Activated T-helper 1 cell treated with anti-CD3 and anti-CD28 coated beads, Interleukin-12 subunit alpha, Interleukin-12 subunit beta, Interleukin-2, Interleukin-4 antibody, amounts not matched to agents 30 ng/mL and 10 ng/mL and 1 ng/mL, durations not matched to agents 14 hours and 24 hours and 36 hours (primary cell): Measurements from ENCODE around the gene NT5E. TPM values are rescaled to one million over a fixed set of nuclear protein-coding genes. Genes with fewer than 3 reads are reported as not detected.
"Not testable (repeated sequence)": the region's sequence is repeated elsewhere in the genome, so short reads cannot be mapped to it uniquely, and the experiment has no call there.

Experiments
- DNase-seq: peaks from one replicate; pipeline ENCODE4 v3.0.0; 2021; ENCODE audit warnings: low spot score
- H3K27ac Mint-ChIP-seq: one replicate; pipeline ENCODE4 v1.8.0; 2021; ENCODE audit warnings: mild to moderate bottlenecking, mixed read lengths
- H3K27me3 Mint-ChIP-seq: one replicate; pipeline ENCODE4 v1.8.0; 2022; ENCODE audit warnings: mild to moderate bottlenecking, moderate library complexity, mixed read lengths; ENCODE audit not compliant: insufficient read depth
- H3K36me3 Mint-ChIP-seq: one replicate; pipeline ENCODE4 v1.8.0; 2021; ENCODE audit warnings: low read depth, mixed read lengths
- H3K4me1 Mint-ChIP-seq: one replicate; pipeline ENCODE4 v1.8.0; 2021; ENCODE audit warnings: low read depth, mixed read lengths
- H3K4me3 Mint-ChIP-seq: one replicate; pipeline ENCODE4 v1.8.0; 2021; ENCODE audit warnings: mild to moderate bottlenecking, moderate library complexity, mixed read lengths
- H3K9me3 Mint-ChIP-seq: one replicate; pipeline ENCODE4 v1.8.0; 2021; ENCODE audit warnings: mixed read lengths
- intact Hi-C: fragments of 100-400 bp; cut with micrococcal nuclease; formaldehyde crosslinking; loops from one replicate; pipeline ENCODE4 v1.15.1; 2024
- total RNA-seq: library from RNA; stranded (reverse); gene quantifications from 2 replicates; pipeline ENCODE4 v1.2.3, GENCODE V29; 2022

NT5E gene
- total RNA-seq, 1 donor from 2014 or later, result 15.2 TPM

DNA sequence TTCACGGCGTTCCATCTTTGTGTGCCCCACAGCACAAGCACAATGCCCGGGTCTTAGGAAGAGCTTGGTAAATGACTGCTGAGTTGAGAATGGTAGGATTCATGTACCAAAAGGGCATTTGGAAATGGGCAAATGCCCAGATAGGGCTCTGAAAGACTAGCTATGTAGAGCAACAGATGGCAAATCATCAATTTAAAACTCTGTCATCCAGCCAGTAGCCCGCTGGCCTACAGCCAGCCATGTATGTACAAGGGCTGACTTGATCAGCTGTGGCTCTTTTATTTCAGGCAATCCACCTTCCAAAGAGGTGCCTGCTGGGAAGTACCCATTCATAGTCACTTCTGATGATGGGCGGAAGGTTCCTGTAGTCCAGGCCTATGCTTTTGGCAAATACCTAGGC lies 35.1 kb downstream of the NT5E start:
- Mint-ChIP-seq H3K27ac (no peak overlapping the region), H3K27me3 (no peaks in the 10 kb centered on the region), H3K4me3 (no peak overlapping the region), H3K4me1 (peaks cover 17% of the 10 kb centered on the region), H3K9me3 (no peaks in the 10 kb centered on the region), H3K36me3 (peaks cover 12% of the 10 kb centered on the region)
- intact Hi-C loops, result no loop called here
- DNase-seq, result no peak

DNA sequence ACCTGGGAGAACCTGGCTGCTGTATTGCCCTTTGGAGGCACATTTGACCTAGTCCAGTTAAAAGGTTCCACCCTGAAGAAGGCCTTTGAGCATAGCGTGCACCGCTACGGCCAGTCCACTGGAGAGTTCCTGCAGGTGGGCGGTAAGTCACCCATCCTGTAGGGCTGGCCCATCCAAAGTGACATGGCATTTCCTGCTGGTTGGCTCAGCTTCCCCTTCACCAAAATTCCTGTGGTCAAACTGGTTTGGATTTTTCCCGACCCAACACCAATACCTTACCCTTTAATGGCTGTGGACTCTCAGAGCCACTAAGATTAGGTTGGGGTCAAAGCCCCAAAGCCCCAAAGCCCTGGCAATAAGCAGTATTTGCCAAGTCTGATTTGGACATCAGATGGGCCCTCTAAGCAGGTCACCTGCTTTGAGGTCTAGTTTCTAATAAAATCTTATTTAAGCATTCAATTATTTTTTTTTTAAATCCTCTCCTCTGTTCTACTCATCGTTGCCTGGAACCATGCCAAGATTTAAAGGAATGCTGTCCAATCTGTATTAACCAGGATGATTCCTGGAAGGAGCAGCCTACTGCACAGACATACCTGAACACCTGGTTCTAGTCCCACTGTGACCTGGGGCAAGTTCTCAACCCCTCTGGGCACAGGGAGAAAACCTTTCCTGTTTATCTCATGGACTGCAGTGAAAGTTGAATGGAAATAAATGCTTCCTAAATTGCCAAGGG lies 40.8 kb downstream of the NT5E start:
- H3K36me3 Mint-ChIP-seq, result peaks cover 9% of the 10 kb centered on the region
- H3K27me3 Mint-ChIP-seq, result no peaks in the 10 kb centered on the region
- no peak overlapping the region for H3K4me3 Mint-ChIP-seq

GRCh38 chr6:85493389-85493788 lies 43.5 kb downstream of the NT5E start:
- Mint-ChIP-seq H3K27me3 (no peaks in the 10 kb centered on the region), H3K36me3 (peaks cover 21% of the 10 kb centered on the region), H3K4me1 (no peaks in the 10 kb centered on the region), H3K27ac (no peak overlapping the region), H3K9me3 (peaks cover 19% of the 10 kb centered on the region), H3K4me3 (no peak overlapping the region)
- no peak for DNase-seq
- intact Hi-C loops, result no loop called here

More for the DNA sequence above, 40.8 kb downstream of the NT5E start:
- Mint-ChIP-seq H3K4me1 (no peaks in the 10 kb centered on the region), H3K27ac (no peak overlapping the region), H3K9me3 (no peaks in the 10 kb centered on the region)
- intact Hi-C loops, result no loop called here
- no peak for DNase-seq

- intact Hi-C loops, result no loop called here
- Mint-ChIP-seq H3K27me3 (no peaks in the 10 kb centered on the region), H3K9me3 (peaks cover 19% of the 10 kb centered on the region), H3K27ac (no peak overlapping the region), H3K4me1 (no peaks in the 10 kb centered on the region), H3K4me3 (no peak overlapping the region), H3K36me3 (peaks cover 22% of the 10 kb centered on the region)
- DNase-seq, result no peak
Observed at GRCh38 chr6:85494547-85495536, 45.0 kb downstream of the NT5E start.

GRCh38 chr6:85496009-85496579 lies 46.2 kb downstream of the NT5E start:
- Mint-ChIP-seq H3K27ac (no peak overlapping the region), H3K4me3 (no peak overlapping the region), H3K27me3 (no peaks in the 10 kb centered on the region), H3K36me3 (peaks cover 19% of the 10 kb centered on the region), H3K4me1 (no peaks in the 10 kb centered on the region), H3K9me3 (peaks cover 19% of the 10 kb centered on the region)
- intact Hi-C loops, result no loop called here
- DNase-seq, result no peak

DNA sequence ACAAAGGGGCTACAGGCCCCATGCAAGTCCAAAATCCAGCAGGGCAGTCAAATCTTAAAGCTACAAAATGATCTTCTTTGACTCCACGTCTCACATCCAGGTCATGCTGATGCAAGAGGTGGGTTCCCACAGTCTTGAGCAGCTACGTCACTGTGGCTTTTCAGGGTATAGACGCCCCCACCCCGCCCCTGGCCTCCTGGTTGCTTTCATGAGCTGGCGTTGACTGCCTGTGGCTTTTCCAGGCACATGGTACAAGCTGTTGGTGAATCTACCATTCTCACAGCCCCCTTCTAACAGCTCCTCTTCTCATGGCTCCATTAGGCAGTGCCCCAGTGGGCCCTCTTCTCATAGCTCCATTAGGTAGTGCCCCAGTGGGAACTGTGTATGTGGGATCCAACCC lies 47.0 kb downstream of the NT5E start:
- Mint-ChIP-seq H3K27ac (no peak overlapping the region), H3K36me3 (peaks cover 19% of the 10 kb centered on the region), H3K27me3 (no peaks in the 10 kb centered on the region), H3K4me3 (no peak overlapping the region), H3K9me3 (peaks cover 19% of the 10 kb centered on the region), H3K4me1 (no peaks in the 10 kb centered on the region)
- intact Hi-C loops, result no loop called here
- no peak for DNase-seq

- DNase-seq, result no peak
- peaks cover 19% of the 10 kb centered on the region for H3K36me3 Mint-ChIP-seq
- peaks cover 19% of the 10 kb centered on the region for H3K9me3 Mint-ChIP-seq
- no peak overlapping the region for H3K27ac Mint-ChIP-seq
- intact Hi-C loops, result no loop called here
- H3K27me3 Mint-ChIP-seq, result no peaks in the 10 kb centered on the region
- H3K4me1 Mint-ChIP-seq, result no peaks in the 10 kb centered on the region
- no peak overlapping the region for H3K4me3 Mint-ChIP-seq
Observed at GRCh38 chr6:85498596-85499258, 48.8 kb downstream of the NT5E start.

- no peaks in the 10 kb centered on the region for H3K9me3 Mint-ChIP-seq
- H3K36me3 Mint-ChIP-seq, result peaks cover 29% of the 10 kb centered on the region
- H3K27me3 Mint-ChIP-seq, result no peaks in the 10 kb centered on the region
- intact Hi-C loops, result no loop called here
- no peak for DNase-seq
- no peak overlapping the region for H3K4me3 Mint-ChIP-seq
- no peak overlapping the region for H3K27ac Mint-ChIP-seq
- H3K4me1 Mint-ChIP-seq, result no peaks in the 10 kb centered on the region
Observed at GRCh38 chr6:85506441-85507093, 56.7 kb downstream of the NT5E start.

GRCh38 chr6:85516168-85516567 lies 66.3 kb downstream of the NT5E start:
- H3K9me3 Mint-ChIP-seq, result no peaks in the 10 kb centered on the region
- H3K4me3 Mint-ChIP-seq, result no peak overlapping the region
- H3K27ac Mint-ChIP-seq, result no peak overlapping the region
- no peaks in the 10 kb centered on the region for H3K4me1 Mint-ChIP-seq
- no peak for DNase-seq
- H3K27me3 Mint-ChIP-seq, result no peaks in the 10 kb centered on the region
- peaks cover 23% of the 10 kb centered on the region for H3K36me3 Mint-ChIP-seq
- intact Hi-C loops, result no loop called here

DNA sequence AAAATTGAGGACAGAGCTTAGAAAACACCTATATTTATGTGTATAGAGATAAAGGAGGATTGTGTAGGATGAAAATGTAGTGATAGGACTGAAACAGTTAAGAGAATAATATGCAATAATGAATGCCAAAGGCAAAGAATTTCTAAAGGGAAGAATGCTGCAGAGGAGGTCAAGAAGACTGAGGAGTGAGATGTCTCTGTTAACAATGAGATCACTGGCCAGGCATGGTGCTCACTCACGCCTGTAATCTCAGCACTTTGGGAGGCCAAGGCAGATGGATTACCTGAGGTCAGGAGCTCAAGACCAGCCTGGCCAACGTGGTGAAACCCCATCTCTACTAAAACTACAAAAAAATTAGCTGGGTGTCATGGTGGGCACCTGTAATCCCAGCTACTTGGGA lies 74.4 kb downstream of the NT5E start:
- H3K27ac Mint-ChIP-seq, H3K27me3 Mint-ChIP-seq, DNase-seq, H3K4me1 Mint-ChIP-seq, intact Hi-C loops, H3K9me3 Mint-ChIP-seq, H3K4me3 Mint-ChIP-seq: not testable (repeated sequence)
- H3K36me3 Mint-ChIP-seq, result peaks cover 28% of the 10 kb centered on the region

GRCh38 chr6:85537055-85537494 lies 87.2 kb downstream of the NT5E start:
- H3K27ac Mint-ChIP-seq, result no peak overlapping the region
- no peaks in the 10 kb centered on the region for H3K27me3 Mint-ChIP-seq
- peaks cover 9% of the 10 kb centered on the region for H3K36me3 Mint-ChIP-seq
- H3K9me3 Mint-ChIP-seq, result no peaks in the 10 kb centered on the region
- intact Hi-C loops, result loop anchor here (1.0 kb wide), 2 partner anchors 54 to 182 kb away; no protein-coding TSS in a partner anchor
- H3K4me3 Mint-ChIP-seq, result no peak overlapping the region
- no peak for DNase-seq
- no peaks in the 10 kb centered on the region for H3K4me1 Mint-ChIP-seq

GRCh38 chr6:85544776-85545175 lies 94.9 kb downstream of the NT5E start:
- DNase-seq, result no peak
- intact Hi-C loops, result no loop called here
- Mint-ChIP-seq H3K36me3 (peaks cover 10% of the 10 kb centered on the region), H3K9me3 (no peaks in the 10 kb centered on the region), H3K4me1 (no peaks in the 10 kb centered on the region), H3K27me3 (no peaks in the 10 kb centered on the region), H3K4me3 (no peak overlapping the region), H3K27ac (no peak overlapping the region)
